Measurements from ENCODE around the gene CIDEA.

Gene CIDEA

DNA sequence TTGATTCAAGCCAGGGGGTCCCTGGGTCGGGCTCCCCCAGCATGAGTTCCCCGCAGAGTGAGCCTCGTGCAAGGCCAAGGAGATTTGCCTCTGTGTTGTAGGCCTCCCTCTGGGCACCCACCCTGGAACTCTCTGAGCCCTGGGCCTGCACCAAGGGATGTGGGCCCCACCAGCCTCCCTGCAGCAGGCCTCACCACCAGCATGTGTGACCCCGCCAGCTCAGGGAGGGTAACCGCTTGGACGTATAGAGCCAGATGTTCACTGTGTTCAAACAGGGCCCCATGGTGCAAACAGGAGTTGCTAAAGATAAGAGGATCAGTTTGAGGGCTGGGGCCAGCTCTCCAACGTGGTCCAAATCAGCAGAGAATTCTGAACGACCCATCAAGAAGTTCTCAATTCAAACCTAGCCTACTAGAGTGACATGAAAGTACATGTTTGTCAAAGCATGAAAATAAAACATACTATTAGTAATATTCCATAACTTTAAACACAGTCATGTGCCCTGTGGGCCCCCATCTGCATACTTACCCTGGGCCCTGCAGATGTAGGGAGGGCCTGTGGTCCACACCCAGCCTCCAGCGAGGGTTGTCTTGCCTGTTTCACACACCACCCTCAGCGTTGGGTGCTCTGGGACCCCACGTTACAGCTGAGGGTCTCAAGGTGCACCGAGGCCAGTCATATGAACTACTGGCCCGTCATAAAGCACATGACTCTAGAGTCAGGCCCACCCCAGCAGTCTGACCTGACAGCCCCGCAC, 48.4 kb downstream of the CIDEA start:
- no peak for DNase-seq

- peak; percentile 65 for DNase-seq
Observed at GRCh38 chr18:12304351-12305210, 50.4 kb downstream of the CIDEA start.

DNA sequence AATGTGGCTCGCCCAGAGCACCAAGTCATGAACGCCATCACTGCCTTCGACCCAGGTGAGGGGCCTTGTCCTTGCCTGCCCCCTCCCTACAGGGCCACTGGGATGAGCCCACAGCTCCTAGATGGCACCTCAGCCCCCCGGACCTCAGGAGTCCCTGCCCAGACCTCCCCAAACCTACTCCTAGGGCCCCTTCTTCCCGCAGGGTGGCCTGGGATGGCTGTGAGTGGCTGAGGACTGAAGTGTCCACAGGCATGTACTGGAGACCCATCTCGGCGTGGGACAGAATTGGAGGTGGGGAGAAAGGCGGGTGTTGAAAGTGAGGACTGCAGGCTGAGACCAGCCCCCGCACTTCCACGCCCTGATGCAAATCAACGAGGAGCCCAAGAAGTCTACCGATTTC, 51.0 kb downstream of the CIDEA start:
- DNase-seq, result no peak

DNA sequence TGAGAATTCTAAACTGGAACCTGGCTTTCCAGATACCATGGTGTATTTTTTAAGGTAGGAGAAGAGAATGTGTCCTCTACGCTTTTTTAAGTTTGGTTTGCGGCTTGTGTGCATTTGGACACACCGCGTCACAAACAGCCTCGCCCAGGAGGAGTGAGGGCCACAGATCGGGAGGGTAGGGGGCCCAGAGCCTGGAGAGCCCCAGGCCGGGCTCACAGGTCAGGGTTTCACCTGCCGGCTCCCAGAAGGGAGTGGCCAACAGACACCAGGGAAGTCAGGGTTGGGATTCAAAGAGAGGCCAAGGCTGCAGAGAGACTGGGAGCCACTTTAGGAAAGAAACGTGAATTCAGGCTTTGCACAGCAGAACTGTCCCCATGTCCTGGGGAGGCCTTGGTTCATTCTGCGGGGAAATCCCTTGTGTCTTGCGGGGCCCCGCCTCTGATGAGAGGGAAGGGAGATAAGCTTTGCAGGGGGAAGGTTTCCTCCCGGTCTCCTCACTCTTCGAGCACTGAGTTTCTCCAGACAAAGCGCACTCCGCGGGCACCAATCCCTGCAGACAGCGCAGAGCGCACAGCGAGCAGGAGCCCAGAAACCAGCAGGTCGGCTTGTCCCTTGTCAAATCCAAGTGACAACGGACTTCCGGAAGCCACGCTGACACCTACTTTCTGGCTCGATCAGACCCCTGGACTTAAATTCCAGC, 51.9 kb downstream of the CIDEA start:
- no peak for DNase-seq

DNA sequence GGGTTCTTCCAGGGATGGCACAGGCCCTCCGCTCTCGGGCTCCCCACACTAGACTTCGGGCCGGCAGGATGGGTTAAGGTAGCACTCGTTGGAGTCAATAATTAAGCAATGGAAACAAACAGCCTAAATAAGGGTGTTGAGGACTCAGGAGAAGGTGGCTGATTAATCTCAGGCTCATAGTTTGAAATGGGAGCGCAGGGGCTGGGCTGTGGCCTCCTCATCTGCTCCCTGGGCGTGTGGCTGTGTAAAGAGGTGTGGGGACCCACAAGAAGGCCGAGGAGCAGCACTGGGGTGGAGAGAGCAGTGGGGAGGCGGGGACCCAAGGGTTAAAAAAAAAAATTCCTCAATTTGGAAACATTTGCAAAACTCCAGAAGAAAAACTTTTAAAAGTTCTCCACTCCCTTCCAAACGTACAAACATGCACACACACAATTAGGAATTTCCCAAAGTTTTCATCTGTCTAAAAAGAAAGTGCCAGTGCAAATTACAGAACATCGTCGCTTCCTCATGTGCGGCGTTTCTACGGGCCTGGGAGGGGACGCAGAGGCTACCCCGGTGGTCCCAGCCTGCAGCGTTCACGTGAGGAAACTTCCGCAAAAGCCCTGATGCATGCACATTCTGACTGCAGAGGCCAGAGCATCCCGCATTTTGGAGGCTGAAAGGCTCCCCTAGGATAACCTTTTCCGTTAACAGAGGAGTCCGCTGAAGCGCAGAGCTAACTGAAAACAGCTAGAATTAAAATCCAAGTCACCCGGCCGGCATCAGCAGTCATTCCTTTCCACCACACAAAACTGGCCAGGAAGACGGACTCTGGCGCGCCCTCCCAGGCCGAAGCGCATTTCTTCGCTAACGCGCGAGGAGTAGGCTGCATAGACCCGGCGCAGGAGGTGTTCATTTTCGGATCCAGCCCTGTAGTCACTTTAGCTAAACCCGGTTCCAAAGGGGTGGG, 52.9 kb downstream of the CIDEA start:
- peak; percentile 71 for DNase-seq

GRCh38 chr18:12307701-12308385, 53.7 kb downstream of the CIDEA start, which contains the start of gene TUBB6:
TUBB6 (plus strand) TSS chr18:12308241; CDS start chr18:12308293, 52 bp downstream.
- peak; percentile 87 for DNase-seq

- peak; percentile 84 for DNase-seq
Observed at GRCh38 chr18:12308386-12309100, 54.4 kb downstream of the CIDEA start.

DNA sequence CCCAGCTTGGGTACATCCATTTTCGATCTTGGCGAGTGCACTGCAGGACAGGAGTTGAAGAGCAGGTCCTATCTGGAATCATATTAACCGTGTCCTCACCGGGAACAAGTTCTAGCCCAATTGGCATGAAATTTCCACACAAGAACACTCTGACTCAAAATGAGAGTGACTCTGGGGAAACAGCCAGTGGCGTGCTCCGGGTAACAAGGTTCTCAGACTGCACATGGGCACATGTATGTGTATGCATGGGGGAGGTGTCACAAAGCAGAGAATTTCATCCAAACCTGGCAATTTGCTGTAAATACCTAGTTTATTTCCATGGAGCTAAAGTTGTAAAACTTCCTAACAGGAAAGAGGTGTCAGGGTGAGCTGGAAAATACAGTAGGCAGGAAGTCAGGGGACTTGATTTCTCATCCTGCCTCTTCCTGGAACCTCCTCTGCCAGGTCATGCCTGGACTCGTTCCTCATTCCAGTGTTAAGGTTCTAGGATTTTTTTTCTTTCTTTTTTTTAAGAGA, 55.6 kb downstream of the CIDEA start:
- no peak for DNase-seq

DNA sequence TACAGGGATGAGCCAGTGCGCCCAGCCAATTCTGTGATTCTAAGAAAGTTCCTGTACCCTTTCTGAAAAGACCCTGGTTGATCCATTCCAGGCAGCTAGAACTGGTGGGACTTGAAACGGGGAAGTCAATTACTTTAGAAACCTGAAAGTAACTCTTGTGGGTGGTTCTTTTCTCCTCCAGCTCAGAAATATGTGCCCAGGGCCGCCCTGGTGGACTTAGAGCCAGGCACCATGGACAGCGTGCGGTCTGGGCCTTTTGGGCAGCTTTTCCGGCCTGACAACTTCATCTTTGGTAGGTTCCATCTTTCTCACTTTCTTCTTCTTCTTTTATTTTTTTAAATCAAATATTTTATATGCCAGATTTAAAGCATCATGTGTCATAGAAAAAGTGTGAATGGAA, 56.6 kb downstream of the CIDEA start:
- no peak for DNase-seq

DNA sequence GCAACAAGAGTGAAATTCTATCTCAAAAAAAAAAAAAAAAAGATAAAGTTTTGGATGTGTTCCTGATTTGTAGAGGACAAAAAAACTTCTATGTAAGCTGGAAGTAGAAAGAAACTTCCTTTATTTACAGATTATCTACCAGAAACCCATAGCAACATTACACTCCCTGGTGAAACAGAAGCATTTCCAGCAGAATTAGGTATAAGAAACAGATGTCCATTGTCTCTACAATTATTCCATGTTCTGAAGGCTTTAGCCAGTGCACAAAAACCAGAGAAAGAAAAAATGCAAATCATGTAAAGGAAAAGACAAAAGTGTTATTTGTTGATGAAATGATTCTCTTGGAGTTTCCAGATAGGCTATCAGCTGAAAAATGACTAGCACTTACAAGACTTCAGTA, 58.8 kb downstream of the CIDEA start:
- DNase-seq, result no peak

GRCh38 chr18:12313530-12314245, 59.5 kb downstream of the CIDEA start:
- no peak for DNase-seq

DNA sequence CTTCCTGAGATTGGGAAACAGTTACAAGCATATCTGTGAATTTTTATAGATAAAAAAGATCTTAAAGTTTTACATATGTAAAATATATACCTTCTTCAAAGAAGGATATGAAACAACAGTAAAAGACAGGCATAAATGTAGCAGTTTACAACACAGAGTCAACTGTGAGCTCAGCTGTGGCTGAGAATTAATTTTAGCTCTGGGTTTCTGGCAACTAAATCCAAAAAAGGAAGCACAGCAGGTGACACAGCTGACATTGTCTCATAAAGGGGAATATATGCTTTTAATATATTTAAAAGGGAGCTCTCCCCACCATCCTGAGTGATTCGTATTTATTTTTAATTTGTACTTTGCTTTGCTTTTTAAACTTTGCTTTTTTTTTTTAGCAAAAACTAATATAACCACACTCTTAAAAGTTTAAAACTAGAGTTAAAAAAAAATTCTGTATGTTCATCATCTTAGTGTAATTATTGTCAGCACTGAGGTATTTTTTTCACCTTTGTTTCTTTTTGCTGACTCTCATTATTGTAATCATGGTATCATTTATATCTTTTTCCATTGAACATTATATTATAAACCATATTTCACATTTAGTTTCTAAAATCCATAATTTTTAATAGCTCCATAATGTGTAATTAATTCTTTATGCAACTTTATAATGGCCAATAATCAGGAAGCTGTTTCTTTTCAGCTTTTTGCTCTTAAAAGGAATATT, 60.6 kb downstream of the CIDEA start:
- no peak for DNase-seq

DNA sequence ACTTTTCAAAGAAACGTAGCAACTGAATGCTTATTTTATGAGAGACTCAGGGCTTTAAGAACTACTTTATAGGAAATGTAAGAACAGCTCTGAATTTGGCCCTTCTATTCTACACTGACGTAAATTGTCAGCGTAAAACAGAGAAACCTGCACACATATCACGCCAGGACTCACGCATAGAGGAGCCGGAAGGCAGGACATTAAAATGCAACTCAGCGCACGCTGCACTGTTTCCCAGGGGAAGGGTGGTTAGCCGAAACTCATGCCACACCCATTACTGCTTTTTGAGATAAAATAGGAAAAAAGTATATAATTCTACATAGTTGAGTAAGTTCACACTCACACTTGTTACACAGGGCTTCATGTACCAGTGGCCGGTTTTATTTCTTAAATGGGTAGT, 61.3 kb downstream of the CIDEA start:
- no peak for DNase-seq

DNA sequence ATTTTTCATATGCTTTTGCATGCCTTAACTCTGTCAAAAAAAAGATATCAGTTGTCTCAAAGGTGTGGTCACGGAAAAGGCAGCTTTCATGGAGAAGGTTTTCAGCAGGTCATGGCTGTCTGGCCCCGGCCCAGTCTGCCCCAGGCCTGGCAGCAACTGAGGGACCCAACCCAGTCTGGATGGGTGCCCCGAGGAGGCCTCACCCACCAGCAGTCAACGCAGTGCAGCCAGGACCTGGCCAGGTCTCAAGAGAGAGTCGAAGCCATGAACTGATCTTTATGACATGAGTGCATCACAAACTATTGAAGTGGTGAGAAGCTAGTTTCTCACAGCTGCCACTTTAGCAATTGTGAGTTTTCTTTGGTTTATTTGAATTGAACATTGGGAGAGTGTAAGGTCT, 61.8 kb downstream of the CIDEA start:
- DNase-seq, result no peak

GRCh38 chr18:12317664-12318333, 63.6 kb downstream of the CIDEA start:
- DNase-seq, result peak; percentile 66

GRCh38 chr18:12318334-12318697, 64.2 kb downstream of the CIDEA start:
- no peak for DNase-seq

DNA sequence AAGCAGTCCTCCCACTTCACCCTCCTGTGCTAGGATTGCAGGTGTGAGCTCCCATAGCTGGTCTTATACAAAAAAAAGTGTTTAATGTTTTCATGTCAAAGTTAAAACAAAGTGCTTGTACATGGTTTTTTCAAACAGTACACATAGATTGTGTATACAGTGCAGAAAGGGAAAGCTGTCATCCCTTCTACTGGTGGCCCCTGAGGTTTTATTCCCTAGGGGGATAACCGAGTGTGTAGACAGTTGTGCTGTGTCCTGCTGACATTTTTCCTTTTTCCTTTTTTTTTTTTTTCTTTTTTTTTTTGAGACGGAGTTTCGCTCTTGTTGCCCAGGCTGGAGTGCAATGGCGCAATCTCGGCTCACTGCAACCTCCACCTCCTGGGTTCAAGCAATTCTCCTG, 64.7 kb downstream of the CIDEA start:
- no peak for DNase-seq

- DNase-seq, result no peak
Observed at GRCh38 chr18:12321333-12321732, 67.2 kb downstream of the CIDEA start.
